B cell (primary cell): Measurements from ENCODE around the gene RERG. TPM values are rescaled to one million over a fixed set of nuclear protein-coding genes. Genes with fewer than 3 reads are reported as not detected.

Experiments used
- ATAC-seq: fragments of 200-7000 bp; cut with Tn5 transposase; one replicate; pipeline ENCODE4 v1.10.0; 2021; ENCODE audit warnings: low read depth, mild to moderate bottlenecking, moderate number of reproducible peaks, moderate library complexity
- CTCF ChIA-PET: fragments of 350-600 bp; sonication (Branson Sonifier 250); formaldehyde crosslinking; loops from one replicate; lab custom pipeline; 2021; ENCODE audit warnings: antibody characterized with exemption, inconsistent platforms; lab: Charles Lee
- POLR2A ChIA-PET: fragments of 350-600 bp; sonication (Branson Sonifier 250); formaldehyde crosslinking; loops from one replicate; lab custom pipeline; 2021; ENCODE audit warnings: antibody characterized with exemption; lab: Charles Lee
- DNase-seq: peaks from one replicate; pipeline ENCODE4 v3.0.0; 2013
- H2AFZ ChIP-seq: 2 replicates; pipeline ENCODE4 v1.6.1; 2012; ENCODE audit warnings: mild to moderate bottlenecking, low read depth, low read length; ENCODE audit not compliant: insufficient read depth, poor library complexity, severe bottlenecking
- H3K27ac ChIP-seq, 2 donors: 1 replicate in 1 of 2; 2 replicates in 1 of 2; pipeline ENCODE4 v1.5.1; 2012 to 2013; ENCODE audit warnings: low read length in 2 of 2, mild to moderate bottlenecking in 2 of 2, moderate library complexity in 1 of 2
- H3K27me3 ChIP-seq, 4 experiments: fragments of 200-600 bp in 1 of 4; sonication (generic) in 1 of 4; replicated peaks in 1 of 4; 1 replicate in 2 of 4; 2 replicates in 2 of 4; pipeline versions ENCODE4 v1.6.1 to v1.7.0; 2013 to 2016; ENCODE audit warnings: low read length in 3 of 4, mild to moderate bottlenecking in 2 of 4, mixed read lengths in 1 of 4, moderate library complexity in 1 of 4; ENCODE audit not compliant: insufficient read depth in 4 of 4, control insufficient read depth in 3 of 4; ENCODE audit errors: control extremely low read depth in 1 of 4
- H3K36me3 ChIP-seq, 2 experiments: replicated peaks in 1 of 2; 1 replicate in 1 of 2; 2 replicates in 1 of 2; pipeline versions ENCODE4 v1.6.1 to v1.7.1; 2013; ENCODE audit warnings: low read length in 1 of 2; ENCODE audit not compliant: insufficient read depth in 2 of 2, control insufficient read depth in 1 of 2; ENCODE audit errors: control extremely low read depth in 1 of 2, extremely low read depth in 1 of 2
- H3K4me1 ChIP-seq, 2 donors: fragments of 200-600 bp in 1 of 2; sonication (generic) in 1 of 2; 1 replicate in 1 of 2; 2 replicates in 1 of 2; pipeline versions ENCODE4 v1.5.1 to v1.6.1; 2013 to 2017; ENCODE audit warnings: low read length in 2 of 2; ENCODE audit not compliant: control insufficient read depth in 2 of 2, insufficient read depth in 2 of 2
- H3K4me2 ChIP-seq: replicated peaks from 2 replicates; pipeline ENCODE3; 2012; ENCODE audit warnings: mild to moderate bottlenecking, low read depth, low read length; ENCODE audit not compliant: poor library complexity, severe bottlenecking
- H3K4me3 ChIP-seq, 5 experiments: fragments of 200-600 bp in 1 of 5; sonication (generic) in 1 of 5; 1 replicate in 3 of 5; 2 replicates in 2 of 5; pipeline versions ENCODE4 v1.5.1 to v1.7.0; 2011 to 2016; ENCODE audit warnings: low read length in 4 of 5, mild to moderate bottlenecking in 4 of 5, low read depth in 2 of 5, control low read depth in 1 of 5, moderate library complexity in 1 of 5; ENCODE audit not compliant: insufficient read depth in 1 of 5; ENCODE audit errors: control extremely low read depth in 1 of 5, extremely low read depth in 1 of 5
- H3K79me2 ChIP-seq: fragments of 200-600 bp; sonication (generic); one replicate; pipeline ENCODE4 v1.6.0; 2016; ENCODE audit warnings: low read length; ENCODE audit not compliant: control insufficient read depth, insufficient read depth
- H3K9ac ChIP-seq: fragments of 200-600 bp; sonication (generic); 2 replicates; pipeline ENCODE4 v1.6.1; 2017; ENCODE audit warnings: mild to moderate bottlenecking, low read length, moderate library complexity
- H3K9me3 ChIP-seq, 3 donors: one replicate each; pipeline versions ENCODE4 v1.6.1 to v1.7.1; 2013; ENCODE audit warnings: low read length in 2 of 3; ENCODE audit not compliant: control insufficient read depth in 2 of 3, insufficient read depth in 1 of 3; ENCODE audit errors: control extremely low read depth in 1 of 3
- H4K20me1 ChIP-seq: 2 replicates; pipeline ENCODE4 v1.6.0; 2012; ENCODE audit warnings: mild to moderate bottlenecking, low read length; ENCODE audit not compliant: insufficient read depth, control insufficient read depth, poor library complexity, severe bottlenecking
- H3K27ac Mint-ChIP-seq: one replicate; pipeline ENCODE4 v1.8.0; 2021; ENCODE audit warnings: mixed read lengths
- H3K27me3 Mint-ChIP-seq: one replicate; pipeline ENCODE4 v1.8.0; 2021; ENCODE audit warnings: mixed read lengths
- H3K4me1 Mint-ChIP-seq: one replicate; pipeline ENCODE4 v1.8.0; 2021; ENCODE audit warnings: mixed read lengths
- H3K4me3 Mint-ChIP-seq: one replicate; pipeline ENCODE4 v1.8.0; 2021; ENCODE audit warnings: mixed read lengths
- H3K9me3 Mint-ChIP-seq: one replicate; pipeline ENCODE4 v1.8.0; 2022; ENCODE audit warnings: mixed read lengths; ENCODE audit not compliant: insufficient read depth
- CTCF ChIP-seq: fragments of 200-600 bp; IDR thresholded peaks from one replicate; pipeline ENCODE4 v1.8.0; 2022; ENCODE audit warnings: antibody characterized with exemption, mild to moderate bottlenecking
- EZH2 ChIP-seq: IDR thresholded peaks from 2 replicates; pipeline ENCODE4 v1.6.1; 2012; ENCODE audit warnings: borderline replicate concordance, low read depth, mild to moderate bottlenecking, moderate library complexity, low read length; ENCODE audit not compliant: insufficient read depth, poor library complexity, severe bottlenecking
- WGBS: methylation state at CpG from one replicate; pipeline ENCODE4 v1.1.5; 2013; ENCODE audit warnings: missing lambda C conversion rate; ENCODE audit not compliant: insufficient coverage; 5-methylcytosine and 5-hydroxymethylcytosine counted together
- intact Hi-C: fragments of 100-400 bp; cut with micrococcal nuclease; formaldehyde crosslinking; loops from one replicate; pipeline ENCODE4 v1.10.0; 2022
- polyA plus RNA-seq: library from polyadenylated mRNA; depleted of rRNA; stranded (reverse); fragments of >200 nt; gene quantifications from 2 replicates; pipeline ENCODE4 v1.2.3, GENCODE V29; 2012
- total RNA-seq, 2 donors: library from RNA; stranded (reverse); fragments of 120-200 nt in 1 of 2; gene quantifications; 1 replicate in 1 of 2; 2 replicates in 1 of 2; pipeline versions ENCODE4 v1.2.3 to v1.2.4, GENCODE V29; 2013 to 2022

The RERG gene
- total and polyA plus RNA-seq, 2 donors (not counting 1 experiment from before 2014, with no cell fraction given): not detected

- H3K79me2 ChIP-seq: no peaks in the 10 kb centered on the region
- POLR2A ChIA-PET: no interaction called here
- H2AFZ ChIP-seq: no peak overlapping the region
- intact Hi-C loops: no loop called here
- no peak overlapping the region for H3K27ac Mint-ChIP-seq
- H3K4me2 ChIP-seq: no peak overlapping the region
- H3K4me1 Mint-ChIP-seq: no peaks in the 10 kb centered on the region
- no peaks in the 10 kb centered on the region for H4K20me1 ChIP-seq
- no peaks in the 10 kb centered on the region for H3K4me1 ChIP-seq
- peaks cover 0 to 16% (median 10%) of the 10 kb centered on the region in 4 experiments for H3K27me3 ChIP-seq
- H3K27ac ChIP-seq: no peak overlapping the region
- no peak for ATAC-seq
- peaks cover 0 to 4% (median 0%) of the 10 kb centered on the region in 3 donors for H3K9me3 ChIP-seq
- H3K9me3 Mint-ChIP-seq: no peaks in the 10 kb centered on the region
- H3K9ac ChIP-seq: no peak overlapping the region
- H3K27me3 Mint-ChIP-seq: peaks cover 46% of the 10 kb centered on the region
- H3K36me3 ChIP-seq: no peaks in the 10 kb centered on the region
- CTCF ChIA-PET: interaction anchor here (1.4 kb wide), 1 partner anchor 22 kb away, joined by 5 read pairs; the partner anchor contains the start of gene RERG
- no peak overlapping the region for H3K4me3 Mint-ChIP-seq
- 85% methylated on average over 2 of the region's 3 CpGs for WGBS
- no peak for DNase-seq
- no peak overlapping the region for H3K4me3 ChIP-seq
- no peak for TF ChIP-seq EZH2
- TF ChIP-seq CTCF: no peak
Measured at GRCh38 chr12:15243102-15243501, 21.9 kb upstream of the RERG start.

GRCh38 chr12:15240898-15241297, 19.7 kb upstream of the RERG start:
- Histone ChIP-seq H3K79me2 (no peaks in the 10 kb centered on the region), H3K27ac (no peak overlapping the region), H3K9me3 (no peaks in the 10 kb centered on the region), H4K20me1 (no peaks in the 10 kb centered on the region), H3K4me1 (no peaks in the 10 kb centered on the region), H3K9ac (no peak overlapping the region), H3K4me2 (no peak overlapping the region), H3K27me3 (peaks cover 0 to 18% (median 9%) of the 10 kb centered on the region in 4 experiments), H2AFZ (no peak overlapping the region), H3K4me3 (no peak overlapping the region), H3K36me3 (no peaks in the 10 kb centered on the region)
- ATAC-seq: no peak
- Mint-ChIP-seq H3K4me1 (no peaks in the 10 kb centered on the region), H3K4me3 (no peak overlapping the region), H3K27ac (no peak overlapping the region), H3K9me3 (peaks cover under 1% of the 10 kb centered on the region), H3K27me3 (peaks cover 40% of the 10 kb centered on the region)
- no CpG with 5 or more reads among the region's 4 CpGs for WGBS
- POLR2A ChIA-PET: no interaction called here
- DNase-seq: no peak
- CTCF ChIA-PET: interaction anchor here (0.9 kb wide), 1 partner anchor 20 kb away, joined by 4 read pairs; the partner anchor contains the start of gene RERG
- intact Hi-C loops: no loop called here
- TF ChIP-seq CTCF: no peak
- no peak for TF ChIP-seq EZH2
